NT2/D1 (cell line): ENCODE data around the gene NAV2.

ENCODE experiments used
- DNase-seq: peaks from one replicate; pipeline ENCODE4 v3.0.0-alpha.2; 2011; ENCODE audit warnings: low read depth, low spot score
- H3K27me3 ChIP-seq: 2 replicates; pipeline ENCODE4 v1.6.0; 2011; ENCODE audit warnings: mild to moderate bottlenecking; ENCODE audit not compliant: insufficient read length, insufficient read depth
- H3K36me3 ChIP-seq: 2 replicates; pipeline ENCODE4 v1.6.1; 2011; ENCODE audit warnings: mild to moderate bottlenecking, low read length, mixed read lengths; ENCODE audit not compliant: insufficient read depth, insufficient read length
- H3K4me1 ChIP-seq: 2 replicates; pipeline ENCODE4 v1.5.1; 2011; ENCODE audit not compliant: insufficient read depth, insufficient read length
- H3K4me3 ChIP-seq: 2 replicates; pipeline ENCODE4 v1.5.1; 2011; ENCODE audit warnings: low read depth; ENCODE audit not compliant: insufficient read length
- H3K9ac ChIP-seq: 2 replicates; pipeline ENCODE4 v1.6.0; 2011; ENCODE audit warnings: low read depth; ENCODE audit not compliant: insufficient read length
- H3K9me3 ChIP-seq: 2 replicates; pipeline ENCODE4 v1.5.1; 2011; ENCODE audit warnings: mild to moderate bottlenecking, low read length; ENCODE audit not compliant: insufficient read depth
- SUZ12 ChIP-seq: IDR thresholded peaks from 2 replicates; pipeline ENCODE4 v1.6.1; 2011; ENCODE audit not compliant: insufficient read length, insufficient read depth; ENCODE audit errors: extremely low read depth
- YY1 ChIP-seq: IDR thresholded peaks from 2 replicates; pipeline ENCODE4 v1.6.1; 2011; ENCODE audit not compliant: insufficient read length, insufficient read depth
- ZNF274 ChIP-seq: IDR thresholded peaks from 2 replicates; pipeline ENCODE4 v1.6.1; 2011; ENCODE audit warnings: mild to moderate bottlenecking, low read depth, low read length

Gene NAV2

DNA sequence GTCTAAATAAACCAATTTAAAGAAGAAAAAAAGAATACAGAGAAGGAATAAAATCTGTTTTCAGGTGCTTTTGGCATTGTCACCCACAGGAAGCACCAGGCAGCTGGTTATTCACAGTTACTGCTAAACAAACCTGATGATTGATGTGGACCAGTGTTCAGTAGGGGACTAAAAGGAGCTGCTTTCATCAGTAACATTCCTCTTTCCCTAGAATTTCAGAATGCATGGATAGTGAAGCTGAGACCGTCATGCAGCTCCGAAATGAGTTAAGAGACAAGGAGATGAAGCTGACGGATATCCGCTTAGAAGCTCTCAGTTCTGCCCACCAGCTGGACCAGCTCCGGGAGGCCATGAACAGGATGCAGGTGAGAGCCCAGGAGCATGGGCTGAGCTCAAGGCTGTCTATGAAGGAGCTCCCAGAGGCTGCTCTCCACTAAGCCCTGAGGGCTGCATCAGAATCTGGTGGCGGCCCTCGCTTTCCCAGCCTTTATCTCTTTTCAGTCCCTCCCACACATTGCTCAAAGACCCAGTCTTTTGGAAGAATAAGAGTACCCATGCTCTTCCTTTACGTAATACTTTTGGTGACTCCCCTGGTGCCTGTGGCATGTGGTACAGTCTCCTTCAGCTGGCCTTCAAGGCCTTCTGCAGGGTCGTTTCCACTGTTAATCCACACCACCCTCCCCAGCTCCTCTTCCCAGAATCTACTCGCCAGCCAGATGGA is 378.2 kb downstream of the NAV2 start:
- DNase-seq = no peak
- Histone ChIP-seq H3K36me3 (peaks cover 80% of the 10 kb centered on the region), H3K4me3 (no peak overlapping the region), H3K4me1 (no peaks in the 10 kb centered on the region), H3K9ac (no peak overlapping the region), H3K9me3 (no peaks in the 10 kb centered on the region), H3K27me3 (no peaks in the 10 kb centered on the region)
- no peak for TF ChIP-seq SUZ12
- no peak for TF ChIP-seq ZNF274

DNA sequence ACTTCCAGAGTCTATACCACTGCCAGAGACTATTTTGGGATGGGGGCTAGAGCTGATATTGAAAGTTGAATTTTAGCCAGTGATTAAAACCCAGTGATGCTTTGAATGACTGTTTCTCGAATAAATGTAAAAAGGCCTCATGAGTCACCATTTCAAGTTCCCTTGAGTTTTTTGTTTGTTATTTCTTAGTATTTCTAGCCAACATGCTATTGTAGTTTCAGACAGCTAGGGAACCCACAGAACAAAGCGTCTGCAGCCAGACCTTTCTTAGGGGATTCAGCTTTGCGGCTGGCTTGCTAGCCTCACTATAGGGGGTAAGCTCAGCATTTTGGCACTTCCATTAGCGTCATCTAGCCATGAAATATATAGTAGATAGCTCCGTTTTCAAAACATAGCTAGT is 381.1 kb downstream of the NAV2 start:
- Histone ChIP-seq H3K9ac (no peak overlapping the region), H3K36me3 (peaks cover 90% of the 10 kb centered on the region), H3K4me3 (no peak overlapping the region), H3K4me1 (no peaks in the 10 kb centered on the region), H3K27me3 (no peaks in the 10 kb centered on the region), H3K9me3 (no peaks in the 10 kb centered on the region)
- TF ChIP-seq YY1 = no peak
- TF ChIP-seq SUZ12 = no peak
- TF ChIP-seq ZNF274 = no peak
- DNase-seq = no peak

- peaks cover 94% of the 10 kb centered on the region for H3K36me3 ChIP-seq
- H3K4me3 ChIP-seq = no peak overlapping the region
- no peaks in the 10 kb centered on the region for H3K4me1 ChIP-seq
- no peaks in the 10 kb centered on the region for H3K27me3 ChIP-seq
- no peak overlapping the region for H3K9ac ChIP-seq
- DNase-seq = no peak
- TF ChIP-seq YY1 (no peak), SUZ12 (no peak), ZNF274 (no peak)
- no peaks in the 10 kb centered on the region for H3K9me3 ChIP-seq
Measured at GRCh38 chr11:20095189-20095588, 382.6 kb downstream of the NAV2 start.

DNA sequence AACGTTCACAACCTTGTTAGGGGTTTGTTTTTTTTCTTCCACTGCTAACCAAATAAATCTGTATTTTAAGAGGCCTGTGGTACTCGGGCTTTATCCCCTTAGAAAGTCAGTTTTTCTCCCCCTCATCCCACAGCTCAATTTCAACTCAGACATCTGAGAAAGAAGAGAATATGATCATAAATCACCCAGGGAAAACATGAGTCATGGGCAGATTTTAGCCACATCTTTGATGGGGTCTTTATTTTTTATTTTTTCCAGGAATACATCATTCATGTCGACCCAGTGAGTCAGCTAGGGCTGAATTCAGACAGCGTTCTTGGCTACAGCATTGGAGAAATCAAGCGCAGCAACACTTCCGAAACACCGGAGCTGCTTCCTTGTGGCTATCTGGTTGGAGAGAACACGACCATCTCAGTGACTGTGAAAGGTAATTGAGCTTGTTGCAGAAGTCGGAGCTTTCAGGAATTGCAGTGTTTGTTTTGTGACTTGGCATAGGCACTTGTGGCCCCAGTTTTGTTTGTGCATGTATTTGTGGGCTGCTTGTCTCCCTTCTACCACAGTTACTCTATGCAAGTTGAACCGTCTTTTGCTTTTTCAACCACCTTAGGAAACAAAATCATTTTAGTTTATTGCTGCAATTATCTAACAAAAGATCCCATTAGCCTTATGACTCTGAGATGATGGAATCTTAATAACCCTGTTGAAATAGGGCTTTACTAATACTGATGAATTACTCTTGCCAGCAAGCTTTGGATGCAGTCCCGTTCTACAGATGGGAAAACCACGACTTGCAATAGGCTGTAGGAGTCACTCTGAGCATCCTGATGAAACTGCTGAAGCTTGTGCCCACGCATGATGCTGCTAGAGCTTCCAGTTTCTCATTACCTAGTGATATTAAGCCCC is 384.9 kb downstream of the NAV2 start:
- H3K4me1 ChIP-seq = no peaks in the 10 kb centered on the region
- no peaks in the 10 kb centered on the region for H3K27me3 ChIP-seq
- peaks cover 96% of the 10 kb centered on the region for H3K36me3 ChIP-seq
- TF ChIP-seq ZNF274 = no peak
- no peak for TF ChIP-seq SUZ12
- no peak for TF ChIP-seq YY1
- no peaks in the 10 kb centered on the region for H3K9me3 ChIP-seq
- DNase-seq = no peak
- no peak overlapping the region for H3K4me3 ChIP-seq
- H3K9ac ChIP-seq = no peak overlapping the region

GRCh38 chr11:20099527-20099926 is 386.9 kb downstream of the NAV2 start:
- no peak overlapping the region for H3K4me3 ChIP-seq
- DNase-seq = no peak
- no peaks in the 10 kb centered on the region for H3K4me1 ChIP-seq
- no peaks in the 10 kb centered on the region for H3K9me3 ChIP-seq
- TF ChIP-seq SUZ12 (no peak), YY1 (no peak), ZNF274 (no peak)
- no peak overlapping the region for H3K9ac ChIP-seq
- no peaks in the 10 kb centered on the region for H3K27me3 ChIP-seq
- peaks cover 100% of the 10 kb centered on the region for H3K36me3 ChIP-seq

GRCh38 chr11:20102397-20102796 is 389.8 kb downstream of the NAV2 start:
- TF ChIP-seq ZNF274 (no peak), YY1 (no peak), SUZ12 (no peak)
- Histone ChIP-seq H3K27me3 (no peaks in the 10 kb centered on the region), H3K9ac (no peak overlapping the region), H3K4me1 (no peaks in the 10 kb centered on the region), H3K4me3 (no peak overlapping the region), H3K9me3 (no peaks in the 10 kb centered on the region), H3K36me3 (peaks cover 87% of the 10 kb centered on the region)
- DNase-seq = no peak

GRCh38 chr11:20103281-20103680 is 390.6 kb downstream of the NAV2 start:
- no peak for DNase-seq
- TF ChIP-seq YY1 (no peak), ZNF274 (no peak), SUZ12 (no peak)
- H3K4me3 ChIP-seq = no peak overlapping the region
- H3K9ac ChIP-seq = no peak overlapping the region
- H3K27me3 ChIP-seq = no peaks in the 10 kb centered on the region
- H3K36me3 ChIP-seq = peaks cover 87% of the 10 kb centered on the region
- H3K9me3 ChIP-seq = no peaks in the 10 kb centered on the region
- no peaks in the 10 kb centered on the region for H3K4me1 ChIP-seq

DNA sequence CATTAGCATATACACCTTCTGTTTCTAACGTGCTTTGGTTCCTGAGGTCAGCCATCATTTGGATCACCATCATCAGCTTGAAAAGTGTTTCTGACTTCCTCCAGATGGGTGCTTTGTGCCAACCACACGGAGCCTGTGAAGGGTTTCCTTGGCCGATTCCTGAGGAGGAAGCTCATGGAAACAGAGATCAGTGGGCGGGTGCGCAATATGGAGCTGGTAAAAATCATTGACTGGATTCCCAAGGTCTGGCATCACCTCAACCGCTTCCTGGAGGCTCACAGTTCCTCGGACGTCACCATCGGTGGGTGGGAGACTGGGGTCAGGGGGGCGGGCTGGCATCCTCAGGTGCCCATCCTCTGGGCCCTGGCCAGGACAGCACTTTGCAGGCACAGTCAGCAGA is 392.8 kb downstream of the NAV2 start:
- Histone ChIP-seq H3K9ac (no peak overlapping the region), H3K4me1 (no peaks in the 10 kb centered on the region), H3K36me3 (peaks cover 85% of the 10 kb centered on the region), H3K9me3 (no peaks in the 10 kb centered on the region), H3K4me3 (no peak overlapping the region), H3K27me3 (no peaks in the 10 kb centered on the region)
- TF ChIP-seq YY1 (no peak), SUZ12 (no peak), ZNF274 (no peak)
- DNase-seq = no peak
